ENCODE results near the gene USP21. TPM values are rescaled to one million over a fixed set of nuclear protein-coding genes. Genes with fewer than 3 reads are reported as not detected.

The USP21 gene
- polyA plus RNA-seq, 1 donor from 2014 or later: 20.2 TPM

- Histone ChIP-seq H3K27ac (ENCODE audit: low read length) (no peak overlapping the region), H3K4me2 (ENCODE audit: low read length) (no peak overlapping the region), H3K4me3 (ENCODE audit: low read length) (no peak overlapping the region), H3K9me3 (ENCODE audit: low read length) (no peaks in the 10 kb centered on the region), H3K9ac (ENCODE audit: low read length) (no peak overlapping the region), H3K79me2 (replicated peaks; ENCODE audit: insufficient read depth, low read length) (peaks cover 17% of the 10 kb centered on the region), H3K9me2 (ENCODE audit: insufficient read depth, low read length) (no peaks in the 10 kb centered on the region), H4K20me1 (ENCODE audit: insufficient read depth) (no peaks in the 10 kb centered on the region), H3F3A (ENCODE audit: insufficient read depth, low read length, poor library complexity, severe bottlenecking) (no peaks in the 10 kb centered on the region), H2AFZ (ENCODE audit: low read depth, low read length) (no peak overlapping the region), H3K36me3 (ENCODE audit: insufficient read depth, low read length) (no peaks in the 10 kb centered on the region), H3K27me3 (ENCODE audit: insufficient read depth, low read depth, low read length) (no peaks in the 10 kb centered on the region)
- TF ChIP-seq EZH2 (IDR thresholded peaks at IDR 0.05; ENCODE audit: borderline replicate concordance, insufficient read depth, low read length, poor library complexity, severe bottlenecking): no peak
- TF ChIP-seq EP300 (conservative IDR thresholded peaks at IDR 0.05; ENCODE audit: poor library complexity, severe bottlenecking): no peak
- TF ChIP-seq CTCF (IDR thresholded peaks at IDR 0.05; ENCODE audit: poor library complexity, severe bottlenecking): no peak
- TF ChIP-seq TAF1 (IDR thresholded peaks at IDR 0.05; ENCODE audit: low read depth): no peak
- TF ChIP-seq RAD21 (conservative IDR thresholded peaks at IDR 0.05): no peak
- TF ChIP-seq, protein P1, sequence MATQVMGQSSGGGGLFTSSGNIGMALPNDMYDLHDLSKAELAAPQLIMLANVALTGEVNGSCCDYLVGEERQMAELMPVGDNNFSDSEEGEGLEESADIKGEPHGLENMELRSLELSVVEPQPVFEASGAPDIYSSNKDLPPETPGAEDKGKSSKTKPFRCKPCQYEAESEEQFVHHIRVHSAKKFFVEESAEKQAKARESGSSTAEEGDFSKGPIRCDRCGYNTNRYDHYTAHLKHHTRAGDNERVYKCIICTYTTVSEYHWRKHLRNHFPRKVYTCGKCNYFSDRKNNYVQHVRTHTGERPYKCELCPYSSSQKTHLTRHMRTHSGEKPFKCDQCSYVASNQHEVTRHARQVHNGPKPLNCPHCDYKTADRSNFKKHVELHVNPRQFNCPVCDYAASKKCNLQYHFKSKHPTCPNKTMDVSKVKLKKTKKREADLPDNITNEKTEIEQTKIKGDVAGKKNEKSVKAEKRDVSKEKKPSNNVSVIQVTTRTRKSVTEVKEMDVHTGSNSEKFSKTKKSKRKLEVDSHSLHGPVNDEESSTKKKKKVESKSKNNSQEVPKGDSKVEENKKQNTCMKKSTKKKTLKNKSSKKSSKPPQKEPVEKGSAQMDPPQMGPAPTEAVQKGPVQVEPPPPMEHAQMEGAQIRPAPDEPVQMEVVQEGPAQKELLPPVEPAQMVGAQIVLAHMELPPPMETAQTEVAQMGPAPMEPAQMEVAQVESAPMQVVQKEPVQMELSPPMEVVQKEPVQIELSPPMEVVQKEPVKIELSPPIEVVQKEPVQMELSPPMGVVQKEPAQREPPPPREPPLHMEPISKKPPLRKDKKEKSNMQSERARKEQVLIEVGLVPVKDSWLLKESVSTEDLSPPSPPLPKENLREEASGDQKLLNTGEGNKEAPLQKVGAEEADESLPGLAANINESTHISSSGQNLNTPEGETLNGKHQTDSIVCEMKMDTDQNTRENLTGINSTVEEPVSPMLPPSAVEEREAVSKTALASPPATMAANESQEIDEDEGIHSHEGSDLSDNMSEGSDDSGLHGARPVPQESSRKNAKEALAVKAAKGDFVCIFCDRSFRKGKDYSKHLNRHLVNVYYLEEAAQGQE (IDR thresholded peaks at IDR 0.05; ENCODE audit: borderline replicate concordance): no peak
- no peak for TF ChIP-seq POLR2AphosphoS5 (IDR thresholded peaks at IDR 0.05)
- no peak for TF ChIP-seq MXI1 (conservative IDR thresholded peaks at IDR 0.05; ENCODE audit: poor library complexity, severe bottlenecking)
- no peak for TF ChIP-seq SMC3 (conservative IDR thresholded peaks at IDR 0.05; ENCODE audit: poor library complexity)
Measured at GRCh38 chr1:161122967-161123366, 36.3 kb upstream of the USP21 start.

GRCh38 chr1:161127649-161128048 is 31.7 kb upstream of the USP21 start:
- Histone ChIP-seq H4K20me1 (ENCODE audit: insufficient read depth) (no peaks in the 10 kb centered on the region), H3K27ac (ENCODE audit: low read length) (no peak overlapping the region)

More at GRCh38 chr1:161127649-161128048, 31.7 kb upstream of the USP21 start:
- Histone ChIP-seq H3K4me3 (ENCODE audit: low read length) (no peak overlapping the region), H3F3A (ENCODE audit: insufficient read depth, low read length, poor library complexity, severe bottlenecking) (no peaks in the 10 kb centered on the region), H3K79me2 (replicated peaks; ENCODE audit: insufficient read depth, low read length) (peaks cover 34% of the 10 kb centered on the region), H3K9me3 (ENCODE audit: low read length) (no peaks in the 10 kb centered on the region), H3K27me3 (ENCODE audit: insufficient read depth, low read depth, low read length) (no peaks in the 10 kb centered on the region), H3K4me2 (ENCODE audit: low read length) (no peak overlapping the region), H3K9ac (ENCODE audit: low read length) (no peak overlapping the region), H3K36me3 (ENCODE audit: insufficient read depth, low read length) (no peaks in the 10 kb centered on the region), H2AFZ (ENCODE audit: low read depth, low read length) (no peak overlapping the region), H3K9me2 (ENCODE audit: insufficient read depth, low read length) (no peaks in the 10 kb centered on the region)
- TF ChIP-seq MXI1 (conservative IDR thresholded peaks at IDR 0.05; ENCODE audit: poor library complexity, severe bottlenecking): no peak
- TF ChIP-seq POLR2AphosphoS5 (IDR thresholded peaks at IDR 0.05): no peak
- TF ChIP-seq RAD21 (conservative IDR thresholded peaks at IDR 0.05): no peak
- TF ChIP-seq EP300 (conservative IDR thresholded peaks at IDR 0.05; ENCODE audit: poor library complexity, severe bottlenecking): no peak
- TF ChIP-seq EZH2 (IDR thresholded peaks at IDR 0.05; ENCODE audit: borderline replicate concordance, insufficient read depth, low read length, poor library complexity, severe bottlenecking): no peak
- TF ChIP-seq TAF1 (IDR thresholded peaks at IDR 0.05; ENCODE audit: low read depth): no peak
- no peak for TF ChIP-seq CTCF (IDR thresholded peaks at IDR 0.05; ENCODE audit: poor library complexity, severe bottlenecking)
- TF ChIP-seq, protein P1 (IDR thresholded peaks at IDR 0.05; ENCODE audit: borderline replicate concordance): no peak
- no peak for TF ChIP-seq SMC3 (conservative IDR thresholded peaks at IDR 0.05; ENCODE audit: poor library complexity)

Data from neural cell (in vitro differentiated cells).